ENCODE measurements around the gene CTIF. TPM values are rescaled to one million over a fixed set of nuclear protein-coding genes. Genes with fewer than 3 reads are reported as not detected.

CTIF gene
- total and polyA plus RNA-seq, 2 experiments from 2014 or later, result 22.1 to 27.9 TPM

DNA sequence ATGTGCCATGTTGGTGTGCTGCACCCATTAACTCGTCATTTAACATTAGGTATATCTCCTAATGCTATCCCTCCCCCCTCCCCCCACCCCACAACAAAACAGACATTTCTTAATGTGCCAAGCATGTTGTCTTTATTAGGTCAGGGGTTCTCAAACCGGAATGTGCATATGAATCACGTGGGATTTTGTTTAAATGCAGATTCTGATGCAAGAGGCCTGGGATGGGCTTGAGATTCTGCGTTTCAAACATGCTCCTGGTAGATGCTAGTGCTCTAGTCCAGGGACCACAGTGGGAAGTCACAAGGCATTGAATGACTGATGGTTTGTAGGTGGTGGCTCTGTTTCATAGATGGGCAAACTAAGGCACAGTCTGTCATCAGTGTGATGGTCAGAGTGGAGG is 227.2 kb downstream of the CTIF start:
- H3K4me1 ChIP-seq (ENCODE audit: insufficient read depth), result peaks cover 15% of the 10 kb centered on the region
- H3K36me3 ChIP-seq (replicated peaks; ENCODE audit: insufficient read depth, low read depth), result no peaks in the 10 kb centered on the region
- peaks cover 3% of the 10 kb centered on the region for H3K79me2 ChIP-seq
- no peak overlapping the region for H3K4me2 ChIP-seq
- H3K27me3 ChIP-seq, result no peaks in the 10 kb centered on the region
- 78% methylated on average over 4 of the region's 4 CpGs for WGBS (ENCODE audit: low lambda C conversion rate, missing lambda C conversion rate)
- H3K9me3 ChIP-seq (ENCODE audit: low read depth), result no peaks in the 10 kb centered on the region
- TF ChIP-seq, protein P1, sequence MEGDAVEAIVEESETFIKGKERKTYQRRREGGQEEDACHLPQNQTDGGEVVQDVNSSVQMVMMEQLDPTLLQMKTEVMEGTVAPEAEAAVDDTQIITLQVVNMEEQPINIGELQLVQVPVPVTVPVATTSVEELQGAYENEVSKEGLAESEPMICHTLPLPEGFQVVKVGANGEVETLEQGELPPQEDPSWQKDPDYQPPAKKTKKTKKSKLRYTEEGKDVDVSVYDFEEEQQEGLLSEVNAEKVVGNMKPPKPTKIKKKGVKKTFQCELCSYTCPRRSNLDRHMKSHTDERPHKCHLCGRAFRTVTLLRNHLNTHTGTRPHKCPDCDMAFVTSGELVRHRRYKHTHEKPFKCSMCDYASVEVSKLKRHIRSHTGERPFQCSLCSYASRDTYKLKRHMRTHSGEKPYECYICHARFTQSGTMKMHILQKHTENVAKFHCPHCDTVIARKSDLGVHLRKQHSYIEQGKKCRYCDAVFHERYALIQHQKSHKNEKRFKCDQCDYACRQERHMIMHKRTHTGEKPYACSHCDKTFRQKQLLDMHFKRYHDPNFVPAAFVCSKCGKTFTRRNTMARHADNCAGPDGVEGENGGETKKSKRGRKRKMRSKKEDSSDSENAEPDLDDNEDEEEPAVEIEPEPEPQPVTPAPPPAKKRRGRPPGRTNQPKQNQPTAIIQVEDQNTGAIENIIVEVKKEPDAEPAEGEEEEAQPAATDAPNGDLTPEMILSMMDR (IDR thresholded peaks at IDR 0.05; ENCODE audit: poor library complexity), result no peak
- TF ChIP-seq EZH2 (IDR thresholded peaks at IDR 0.05; ENCODE audit: borderline replicate concordance) (no peak), EZH2phosphoT487 (IDR thresholded peaks at IDR 0.05; ENCODE audit: low read depth, severe bottlenecking, unreplicated experiment) (no peak)
- DNase-seq (ENCODE audit: low spot score), result no peak
- H3K4me3 ChIP-seq, result no peak overlapping the region
- no peaks in the 10 kb centered on the region for H3K9me2 ChIP-seq (replicated peaks; ENCODE audit: insufficient read depth)
- H4K20me1 ChIP-seq (ENCODE audit: insufficient read depth, poor library complexity, severe bottlenecking), result no peaks in the 10 kb centered on the region
- H3K27ac ChIP-seq, result peak overlapping the region; percentile 90
- no peak overlapping the region for H2AFZ ChIP-seq

DNA sequence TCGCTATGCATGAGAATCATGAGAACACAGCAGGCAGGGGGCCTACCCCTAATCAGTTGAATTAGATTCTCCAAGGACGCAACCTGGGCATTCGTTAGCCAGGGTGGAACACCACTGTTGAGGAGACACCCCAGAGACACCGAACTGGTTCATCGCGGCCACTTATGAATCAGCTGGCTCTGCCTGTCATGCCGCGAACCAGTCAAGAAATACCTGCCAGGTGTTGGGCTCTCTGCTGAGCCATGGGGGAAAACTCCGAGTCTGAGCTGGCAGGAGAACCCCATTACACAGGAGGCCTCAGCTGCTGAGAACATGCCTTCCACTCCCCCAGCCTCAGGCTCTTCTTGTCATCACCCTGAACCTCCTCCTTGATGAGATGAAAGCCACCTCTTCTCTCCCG is 227.7 kb downstream of the CTIF start:
- DNase-seq (ENCODE audit: low spot score), result no peak
- Histone ChIP-seq H3K9me2 (replicated peaks; ENCODE audit: insufficient read depth) (no peaks in the 10 kb centered on the region), H3K4me2 (no peak overlapping the region), H3K79me2 (peaks cover 3% of the 10 kb centered on the region), H4K20me1 (ENCODE audit: insufficient read depth, poor library complexity, severe bottlenecking) (no peaks in the 10 kb centered on the region), H3K9me3 (ENCODE audit: low read depth) (no peaks in the 10 kb centered on the region), H3K27ac (peak overlapping the region; percentile 90), H3K27me3 (no peaks in the 10 kb centered on the region), H3K4me1 (ENCODE audit: insufficient read depth) (peaks cover 15% of the 10 kb centered on the region), H2AFZ (no peak overlapping the region), H3K36me3 (replicated peaks; ENCODE audit: insufficient read depth, low read depth) (no peaks in the 10 kb centered on the region), H3K4me3 (no peak overlapping the region)
- TF ChIP-seq, protein P1 (IDR thresholded peaks at IDR 0.05; ENCODE audit: poor library complexity), result no peak
- TF ChIP-seq EZH2phosphoT487 (IDR thresholded peaks at IDR 0.05; ENCODE audit: low read depth, severe bottlenecking, unreplicated experiment) (no peak), EZH2 (IDR thresholded peaks at IDR 0.05; ENCODE audit: borderline replicate concordance) (no peak)
- 94% methylated on average over 10 of the region's 10 CpGs for whole genome bisulfite sequencing (ENCODE audit: low lambda C conversion rate, missing lambda C conversion rate)

DNA sequence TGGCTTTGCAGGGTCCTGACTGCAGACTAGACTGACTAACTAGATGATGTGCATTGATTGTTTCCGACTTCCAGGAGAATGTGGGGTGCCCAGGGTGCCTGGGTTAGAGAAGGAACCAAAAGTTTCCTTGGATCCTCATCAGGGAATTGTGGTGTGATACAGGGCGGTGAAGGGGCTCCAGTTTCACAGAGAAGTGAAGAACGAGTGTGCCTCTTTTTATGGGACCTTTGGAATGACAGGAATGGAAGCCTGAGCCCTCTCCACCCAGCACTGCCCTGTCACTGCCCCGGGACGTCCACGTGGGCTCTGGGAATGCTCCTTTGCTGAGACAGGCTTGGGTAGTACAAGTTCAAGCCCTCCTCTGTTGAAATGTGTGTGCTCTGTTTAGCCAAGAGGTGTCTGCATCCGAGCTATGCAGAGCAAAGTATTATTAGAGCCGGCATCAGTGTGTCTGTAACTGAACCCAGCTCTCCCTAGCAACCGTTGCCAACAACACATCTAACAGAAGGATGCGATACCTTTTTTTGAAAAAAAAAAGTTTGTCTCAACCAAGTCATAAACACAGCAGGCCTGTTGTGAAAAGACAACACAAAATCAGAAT is 228.4 kb downstream of the CTIF start:
- no peaks in the 10 kb centered on the region for H3K36me3 ChIP-seq (replicated peaks; ENCODE audit: insufficient read depth, low read depth)
- peak overlapping the region; percentile 90 for H3K27ac ChIP-seq
- H3K4me2 ChIP-seq, result peak overlapping the region; percentile 49
- no peaks in the 10 kb centered on the region for H3K9me3 ChIP-seq (ENCODE audit: low read depth)
- no peaks in the 10 kb centered on the region for H3K27me3 ChIP-seq
- no peak overlapping the region for H2AFZ ChIP-seq
- H3K4me3 ChIP-seq, result no peak overlapping the region
- peak; percentile 80 for DNase-seq (ENCODE audit: low spot score)
- H3K9me2 ChIP-seq (replicated peaks; ENCODE audit: insufficient read depth), result no peaks in the 10 kb centered on the region
- TF ChIP-seq EZH2phosphoT487 (IDR thresholded peaks at IDR 0.05; ENCODE audit: low read depth, severe bottlenecking, unreplicated experiment) (no peak), EZH2 (IDR thresholded peaks at IDR 0.05; ENCODE audit: borderline replicate concordance) (no peak)
- TF ChIP-seq, protein P1 (IDR thresholded peaks at IDR 0.05; ENCODE audit: poor library complexity), result no peak
- 28% methylated on average over 10 of the region's 10 CpGs for WGBS (ENCODE audit: low lambda C conversion rate, missing lambda C conversion rate)
- H3K4me1 ChIP-seq (ENCODE audit: insufficient read depth), result peaks cover 15% of the 10 kb centered on the region
- H4K20me1 ChIP-seq (ENCODE audit: insufficient read depth, poor library complexity, severe bottlenecking), result no peaks in the 10 kb centered on the region
- H3K79me2 ChIP-seq, result peaks cover 3% of the 10 kb centered on the region

Data from hepatocyte (in vitro differentiated cells).